Stromal cell of bone marrow (primary cell): ENCODE data around the gene PARP1.
A peak's percentile ranks its signal among the peaks of the same experiment; 100 is the strongest.

ENCODE experiments used
- DNase-seq: peaks from one replicate; pipeline ENCODE4 v3.0.0-alpha.2; 2012; ENCODE audit warnings: low read depth

Gene PARP1

GRCh38 chr1:226376300-226376699 lies 31.6 kb downstream of the PARP1 start:
- no peak for DNase-seq

GRCh38 chr1:226373376-226373775 lies 34.5 kb downstream of the PARP1 start:
- DNase-seq = no peak

DNA sequence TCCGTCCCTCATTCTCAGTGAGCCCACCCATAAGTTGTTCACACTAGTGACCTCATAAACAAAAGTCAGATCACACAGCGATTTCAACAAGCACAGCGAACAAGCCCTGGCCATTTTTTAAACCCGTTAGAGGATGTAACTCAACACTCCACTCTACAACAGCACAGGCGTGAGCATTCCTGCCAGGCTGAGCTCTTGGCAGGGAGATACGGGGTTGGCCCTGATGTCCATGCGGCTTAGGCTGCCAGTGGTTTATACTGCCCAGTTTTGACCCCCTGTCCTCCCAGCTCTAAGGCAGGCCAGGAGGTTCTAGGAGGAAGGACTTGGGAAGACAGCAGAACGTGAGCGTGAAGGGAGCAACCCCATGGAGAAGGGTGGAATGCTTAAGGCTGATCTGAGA lies 35.0 kb downstream of the PARP1 start:
- DNase-seq = no peak

DNA sequence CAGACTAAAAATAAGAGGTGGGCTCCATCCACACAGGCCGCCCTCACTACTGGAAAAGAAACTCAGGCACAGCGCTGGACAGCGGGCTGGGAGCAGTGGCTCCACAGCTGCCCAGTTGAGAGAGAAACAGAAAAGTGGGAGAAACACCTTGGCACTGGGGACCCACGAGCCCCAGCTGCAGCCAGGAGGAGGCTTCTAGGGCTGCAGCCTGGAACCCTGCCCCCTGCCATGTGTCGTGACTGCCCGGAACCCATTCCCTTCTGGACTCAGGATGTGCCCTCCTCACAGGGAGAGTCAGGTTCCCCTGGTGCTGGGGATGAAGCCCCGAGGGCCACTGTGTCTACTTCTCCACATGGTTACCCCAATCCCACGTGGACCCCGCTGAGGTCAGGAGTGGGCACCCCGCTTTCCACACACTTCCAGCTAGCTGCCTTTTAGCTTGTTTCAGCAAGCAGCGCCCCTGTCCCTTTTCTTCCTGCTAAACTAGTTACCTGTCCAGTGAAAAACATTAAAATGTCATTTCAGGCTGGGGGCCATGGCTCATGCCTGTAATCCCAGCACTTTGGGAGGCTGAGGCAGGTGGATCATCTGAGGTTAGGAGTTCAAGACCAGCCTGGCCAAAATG lies 35.9 kb downstream of the PARP1 start:
- DNase-seq = no peak

- DNase-seq = no peak
Observed at GRCh38 chr1:226371027-226371694, 36.7 kb downstream of the PARP1 start.

- DNase-seq = no peak
Observed at GRCh38 chr1:226370144-226370923, 37.6 kb downstream of the PARP1 start.

DNA sequence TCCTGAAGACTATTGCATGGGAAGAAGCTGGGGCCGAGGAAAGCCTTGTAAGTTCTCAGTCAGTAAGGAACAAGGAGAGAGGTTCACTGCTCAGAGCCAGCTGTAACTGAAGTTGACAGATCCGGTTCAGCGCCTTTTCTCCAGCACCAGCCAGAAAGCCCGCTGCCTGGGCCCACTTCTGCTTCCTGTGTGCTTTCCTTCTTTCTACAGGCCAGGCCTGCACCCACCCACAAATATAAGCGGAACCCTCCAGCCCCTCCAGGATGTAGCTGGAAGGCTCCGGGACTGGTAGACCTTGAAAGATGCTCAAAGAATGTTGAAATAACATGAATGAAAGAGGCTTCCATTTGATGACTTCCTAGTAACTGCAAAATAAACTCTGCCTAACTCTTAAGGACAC lies 38.8 kb downstream of the PARP1 start:
- DNase-seq = no peak

DNA sequence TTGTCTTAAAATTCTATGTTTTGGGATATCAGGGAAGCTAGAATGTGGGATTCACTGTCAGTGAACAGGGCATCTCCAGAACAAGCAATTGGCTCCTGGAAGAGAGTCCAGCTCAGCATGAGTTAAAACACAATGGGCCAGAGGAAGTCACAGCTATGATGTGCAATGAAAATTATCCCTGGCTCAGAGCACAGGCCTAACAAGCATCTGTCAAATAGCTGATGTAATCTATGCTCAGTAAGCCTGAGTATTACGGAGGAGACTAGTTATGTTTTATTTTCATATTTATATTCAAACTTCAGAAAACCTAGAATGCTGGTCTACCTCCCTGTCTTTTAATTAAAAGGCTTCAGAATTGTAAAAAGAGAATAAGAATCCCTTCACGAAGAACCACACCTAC lies 41.6 kb downstream of the PARP1 start:
- no peak for DNase-seq

DNA sequence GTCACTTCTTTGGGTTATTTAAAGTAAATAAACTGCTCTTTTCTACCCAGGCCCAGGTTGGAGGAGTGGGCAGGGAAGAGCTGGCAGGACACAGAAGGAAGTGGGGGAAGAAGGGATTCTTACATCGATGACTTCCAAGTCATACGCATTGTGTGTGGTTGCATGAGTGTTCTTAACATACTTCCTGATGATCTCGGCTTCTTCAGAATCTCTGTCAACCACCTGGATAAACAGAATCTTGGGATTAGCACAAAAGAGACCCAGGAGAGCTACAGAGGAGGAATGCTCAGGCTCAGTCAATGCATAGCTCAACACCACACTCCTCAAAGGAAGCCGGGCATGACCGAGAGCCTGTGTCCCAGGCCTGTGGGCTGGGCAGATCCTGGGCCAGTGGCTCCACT lies 42.1 kb downstream of the PARP1 start:
- DNase-seq = no peak

DNA sequence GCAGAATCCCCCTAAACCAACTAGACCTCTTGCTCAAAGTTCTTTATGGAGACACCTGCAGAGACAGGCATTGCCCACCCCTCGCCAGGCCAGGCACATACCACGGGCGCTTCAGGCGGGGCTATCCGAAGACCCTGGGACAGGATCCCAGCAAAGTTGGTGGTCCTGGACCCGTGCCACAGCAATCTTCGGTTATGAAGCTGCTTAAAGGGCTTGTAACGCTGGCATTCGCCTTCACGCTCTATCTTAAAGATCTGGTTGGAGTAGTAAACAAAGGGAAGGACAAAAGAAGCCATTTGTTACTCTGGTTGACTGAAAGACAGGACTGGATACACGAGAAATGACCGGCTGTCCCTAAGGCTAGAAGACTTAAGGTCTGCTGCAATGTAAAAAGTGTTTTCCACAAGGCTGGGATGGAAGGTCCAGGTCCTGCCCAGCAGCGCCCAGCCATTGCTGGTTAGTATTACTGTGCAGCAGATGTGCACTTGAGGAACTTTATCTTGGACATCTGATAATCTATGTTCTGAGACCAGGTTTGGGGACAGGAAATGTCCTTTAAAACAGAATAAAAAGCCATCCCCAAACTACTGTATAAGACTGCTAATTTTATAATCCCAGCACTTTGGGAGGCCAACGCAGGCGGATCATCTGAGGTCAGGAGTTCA lies 42.9 kb downstream of the PARP1 start:
- no peak for DNase-seq

GRCh38 chr1:226364514-226364899 lies 43.4 kb downstream of the PARP1 start:
- no peak for DNase-seq

DNA sequence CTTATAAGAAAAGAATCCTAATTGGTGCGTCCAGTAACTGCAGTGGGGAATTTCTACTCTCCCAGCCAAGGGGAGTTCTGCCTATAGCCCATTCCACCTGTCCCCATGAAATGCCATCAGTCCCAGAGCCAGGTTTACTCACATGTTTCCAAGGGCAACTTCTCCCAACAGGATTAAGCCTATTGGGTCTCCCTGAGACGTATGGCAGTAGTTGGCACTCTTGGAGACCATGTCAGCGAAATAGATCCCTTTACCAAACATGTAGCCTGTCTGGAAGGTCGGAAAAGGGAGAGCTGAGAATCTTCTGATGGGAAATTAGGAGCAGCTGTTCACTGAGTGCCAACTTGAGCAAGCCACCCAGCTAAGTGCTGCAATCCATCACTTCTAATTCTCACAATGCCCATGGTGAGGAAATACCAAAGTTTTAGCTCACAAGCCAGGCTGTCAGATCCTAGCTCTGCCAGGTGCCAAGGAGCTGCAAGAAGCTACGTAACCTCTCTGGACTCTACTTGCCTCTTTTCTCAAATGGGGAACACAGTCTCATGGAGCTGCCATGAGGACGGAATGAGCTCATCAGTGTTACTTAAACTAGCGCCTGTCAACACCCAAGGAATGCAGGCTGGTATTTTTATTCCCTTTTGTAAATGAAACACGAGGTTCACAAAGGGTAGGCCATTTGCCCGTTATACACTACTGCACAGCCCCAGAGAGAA lies 43.9 kb downstream of the PARP1 start:
- DNase-seq = no peak

DNA sequence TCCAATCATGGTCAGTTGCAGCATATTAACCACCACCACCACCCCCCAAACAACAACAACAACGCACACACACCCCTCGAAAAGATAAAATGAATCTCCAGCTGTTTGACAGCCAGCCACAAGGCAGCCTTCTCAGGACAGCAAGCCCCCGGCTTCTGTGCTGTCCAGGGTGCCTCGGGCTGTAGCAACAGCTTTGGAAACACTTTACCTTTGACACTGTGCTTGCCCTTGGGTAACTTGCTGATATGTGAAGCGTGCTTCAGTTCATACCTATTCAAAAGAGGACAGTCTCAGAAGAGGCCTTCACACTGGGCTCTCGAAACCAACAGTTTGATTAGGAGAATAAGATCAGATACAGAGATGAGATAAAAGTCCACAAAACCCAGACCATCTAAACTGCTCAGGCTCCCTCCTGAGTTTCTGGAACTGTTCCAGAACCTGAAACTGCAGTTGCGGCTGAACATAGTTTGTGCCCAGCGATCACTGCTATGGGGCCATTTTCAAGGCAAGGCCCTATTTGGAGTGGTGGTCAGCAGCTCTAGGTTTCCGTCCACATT lies 44.9 kb downstream of the PARP1 start:
- DNase-seq = no peak

- no peak for DNase-seq
Observed at GRCh38 chr1:226362361-226362760, 45.5 kb downstream of the PARP1 start.

GRCh38 chr1:226360106-226360746 lies 47.7 kb downstream of the PARP1 start:
- no peak for DNase-seq

DNA sequence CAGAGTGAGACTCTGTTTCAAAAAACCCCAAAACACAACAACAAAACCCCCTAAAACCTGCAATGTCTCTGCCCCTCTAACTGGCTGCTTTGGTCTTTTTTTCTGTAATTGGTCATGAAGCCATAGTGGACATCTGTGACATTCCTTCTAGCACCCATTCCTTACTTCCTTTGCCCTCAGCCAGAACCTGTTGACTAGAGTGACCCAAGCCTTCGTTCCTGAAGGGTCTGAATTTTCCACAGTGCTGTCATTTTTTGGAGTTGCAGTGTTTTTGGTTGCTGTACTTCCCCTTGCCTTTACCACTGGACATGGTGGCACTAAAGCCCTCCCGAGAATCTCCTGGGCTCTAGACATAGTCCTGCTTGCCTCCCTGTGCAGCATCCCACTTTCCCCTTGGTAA lies 50.5 kb downstream of the PARP1 start:
- DNase-seq = no peak

GRCh38 chr1:226355669-226356551 lies 52.0 kb downstream of the PARP1 start:
- peak; percentile 2 for DNase-seq

DNA sequence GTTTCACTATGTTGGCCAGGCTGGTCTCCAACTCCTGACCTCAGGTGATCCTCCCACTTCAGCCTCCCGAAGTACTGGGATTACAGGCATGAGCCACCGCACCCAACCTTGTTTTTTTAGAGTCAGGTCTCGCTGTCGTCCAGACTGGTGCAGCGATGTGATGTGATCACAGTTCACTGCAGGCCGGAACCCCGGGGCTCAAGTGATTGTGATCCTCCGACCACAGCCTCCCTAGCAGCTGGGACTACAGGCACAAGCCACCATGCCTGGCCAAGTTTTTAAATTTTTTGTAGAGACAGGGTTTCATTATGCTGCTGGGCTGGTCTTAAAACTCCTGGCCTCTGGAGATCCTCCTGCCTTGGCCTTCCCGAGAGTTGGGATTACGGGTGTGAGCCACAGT lies 52.9 kb downstream of the PARP1 start:
- no peak for DNase-seq

GRCh38 chr1:226353698-226354525 lies 54.0 kb downstream of the PARP1 start:
- DNase-seq = no peak
